GM21786 (cell line): ENCODE results near the gene MYCBPAP.

Source experiments
- ATAC-seq: cut with Tn5 transposase; IDR thresholded peaks from one replicate; pipeline ENCODE4 v1.9.1; 2021; ENCODE audit not compliant: unreplicated experiment

MYCBPAP gene

GRCh38 chr17:50569592-50569991, 61.4 kb downstream of the MYCBPAP start:
- no peak for ATAC-seq

GRCh38 chr17:50570032-50570431, 61.8 kb downstream of the MYCBPAP start:
- ATAC-seq: no peak

- no peak for ATAC-seq
Measured at GRCh38 chr17:50570528-50570927, 62.3 kb downstream of the MYCBPAP start.

- no peak for ATAC-seq
Measured at GRCh38 chr17:50571681-50572080, 63.4 kb downstream of the MYCBPAP start.

- no peak for ATAC-seq
Measured at GRCh38 chr17:50572541-50572940, 64.3 kb downstream of the MYCBPAP start.

- no peak for ATAC-seq
Measured at GRCh38 chr17:50573866-50574611, 65.8 kb downstream of the MYCBPAP start.

GRCh38 chr17:50575581-50576210, 67.5 kb downstream of the MYCBPAP start:
- no peak for ATAC-seq

- no peak for ATAC-seq
Measured at GRCh38 chr17:50576864-50577263, 68.6 kb downstream of the MYCBPAP start.

- no peak for ATAC-seq
Measured at GRCh38 chr17:50577451-50577954, 69.3 kb downstream of the MYCBPAP start.

GRCh38 chr17:50578173-50578572, 69.9 kb downstream of the MYCBPAP start:
- no peak for ATAC-seq

GRCh38 chr17:50579399-50579798, 71.2 kb downstream of the MYCBPAP start:
- ATAC-seq: no peak

- ATAC-seq: no peak
Measured at GRCh38 chr17:50580646-50581045, 72.4 kb downstream of the MYCBPAP start.
